ENCODE results near the gene S1PR1.
"Not testable (repeated sequence)": the region's sequence is repeated elsewhere in the genome, so short reads cannot be mapped to it uniquely, and the experiment has no call there.

Gene S1PR1

GRCh38 chr1:101236516-101237228 lies at the start of gene S1PR1:
S1PR1 (plus strand) TSS chr1:101237019; CDS start chr1:101238985, 1,966 bp downstream.
- peak; percentile 31 to 36 for ATAC-seq

- ATAC-seq = no peak
Measured at GRCh38 chr1:101187297-101187696, 49.5 kb upstream of the S1PR1 start.

- peak in 1 of 2 donors; percentile 30 for ATAC-seq
Measured at GRCh38 chr1:101188331-101188730, 48.5 kb upstream of the S1PR1 start.

GRCh38 chr1:101188968-101189367 lies 47.9 kb upstream of the S1PR1 start:
- not testable (repeated sequence) for ATAC-seq

- no peak for ATAC-seq
Measured at GRCh38 chr1:101190441-101190840, 46.4 kb upstream of the S1PR1 start.

GRCh38 chr1:101191049-101191448 lies 45.8 kb upstream of the S1PR1 start:
- ATAC-seq = no peak

- ATAC-seq = no peak
Measured at GRCh38 chr1:101193733-101194169, 43.1 kb upstream of the S1PR1 start.

GRCh38 chr1:101194746-101195145 lies 42.1 kb upstream of the S1PR1 start:
- ATAC-seq = no peak

GRCh38 chr1:101196668-101197067 lies 40.2 kb upstream of the S1PR1 start:
- no peak for ATAC-seq

- ATAC-seq = peak; percentile 91 to 93
Measured at GRCh38 chr1:101198842-101199636, 37.8 kb upstream of the S1PR1 start.

GRCh38 chr1:101199637-101199982 lies 37.2 kb upstream of the S1PR1 start:
- ATAC-seq = no peak

- ATAC-seq = no peak
Measured at GRCh38 chr1:101200513-101200912, 36.3 kb upstream of the S1PR1 start.

- no peak for ATAC-seq
Measured at GRCh38 chr1:101203820-101204540, 32.8 kb upstream of the S1PR1 start.

- ATAC-seq = no peak
Measured at GRCh38 chr1:101205457-101205856, 31.4 kb upstream of the S1PR1 start.

- ATAC-seq = not testable (repeated sequence)
Measured at GRCh38 chr1:101206139-101206538, 30.7 kb upstream of the S1PR1 start.

- ATAC-seq = not testable (repeated sequence)
Measured at GRCh38 chr1:101207271-101207670, 29.5 kb upstream of the S1PR1 start.

GRCh38 chr1:101207891-101208290 lies 28.9 kb upstream of the S1PR1 start:
- no peak for ATAC-seq

GRCh38 chr1:101215363-101216011 lies 21.3 kb upstream of the S1PR1 start:
- ATAC-seq = peak in 1 of 2 donors; percentile 30

GRCh38 chr1:101216623-101217022 lies 20.2 kb upstream of the S1PR1 start:
- no peak for ATAC-seq

- ATAC-seq = no peak
Measured at GRCh38 chr1:101217148-101217547, 19.7 kb upstream of the S1PR1 start.

- not testable (repeated sequence) for ATAC-seq
Measured at GRCh38 chr1:101218968-101219367, 17.9 kb upstream of the S1PR1 start.

- no peak for ATAC-seq
Measured at GRCh38 chr1:101219924-101220870, 16.6 kb upstream of the S1PR1 start.
